Mesothelial cell of epicardium (in vitro differentiated cells): ENCODE data around the gene IQCN. TPM values are rescaled to one million over a fixed set of nuclear protein-coding genes. Genes with fewer than 3 reads are reported as not detected.

Experiments used
- DNase-seq, 2 experiments: peaks; one replicate each; pipeline ENCODE4 v3.0.0; 2021; ENCODE audit warnings: low spot score in 2 of 2; ENCODE audit not compliant: unreplicated experiment in 2 of 2
- H3K27ac Mint-ChIP-seq: 2 replicates; pipeline ENCODE4 v1.8.0; 2021; ENCODE audit warnings: mixed read lengths
- H3K27me3 Mint-ChIP-seq: 2 replicates; pipeline ENCODE4 v1.8.0; 2021; ENCODE audit warnings: low read depth, mixed read lengths
- H3K36me3 Mint-ChIP-seq: 2 replicates; pipeline ENCODE4 v1.8.0; 2021; ENCODE audit warnings: mixed read lengths
- H3K4me1 Mint-ChIP-seq: 2 replicates; pipeline ENCODE4 v1.8.0; 2021; ENCODE audit warnings: mixed read lengths
- H3K4me3 Mint-ChIP-seq: 2 replicates; pipeline ENCODE4 v1.8.0; 2021; ENCODE audit warnings: mild to moderate bottlenecking, moderate library complexity, mixed read lengths
- H3K9me3 Mint-ChIP-seq: 2 replicates; pipeline ENCODE4 v1.8.0; 2021; ENCODE audit warnings: mixed read lengths
- CTCF ChIP-seq: fragments of 200-600 bp; sonication (generic); IDR thresholded peaks from one replicate; pipeline ENCODE4 v1.5.0; 2021; ENCODE audit warnings: antibody characterized with exemption; ENCODE audit not compliant: unreplicated experiment
- total RNA-seq: library from RNA; stranded (reverse); gene quantifications from 3 replicates; pipeline ENCODE4 v1.2.1, GENCODE V29; 2021

The IQCN gene
- total RNA-seq, 1 donor from 2014 or later, result 17.1 TPM

- Mint-ChIP-seq H3K9me3 (no peaks in the 10 kb centered on the region), H3K27me3 (no peaks in the 10 kb centered on the region), H3K4me1 (peaks cover 36% of the 10 kb centered on the region), H3K27ac (peak overlapping the region; percentile 88), H3K36me3 (no peaks in the 10 kb centered on the region), H3K4me3 (no peak overlapping the region)
- no peak for DNase-seq
- TF ChIP-seq CTCF, result no peak
These were observed 20.2 kb upstream of the IQCN start for GRCh38 chr19:18294467-18294864.

- no peak for TF ChIP-seq CTCF
- no peaks in the 10 kb centered on the region for H3K9me3 Mint-ChIP-seq
- H3K36me3 Mint-ChIP-seq, result no peaks in the 10 kb centered on the region
- H3K27ac Mint-ChIP-seq, result peak overlapping the region; percentile 100
- H3K4me3 Mint-ChIP-seq, result peak overlapping the region; percentile 78
- H3K4me1 Mint-ChIP-seq, result peaks cover 37% of the 10 kb centered on the region
- no peaks in the 10 kb centered on the region for H3K27me3 Mint-ChIP-seq
- DNase-seq, result no peak
These were observed 19.6 kb upstream of the IQCN start for GRCh38 chr19:18293642-18294466.

- peaks cover 41% of the 10 kb centered on the region for H3K4me1 Mint-ChIP-seq
- no peaks in the 10 kb centered on the region for H3K36me3 Mint-ChIP-seq
- peak; percentile 75 to 87 for DNase-seq
- no peaks in the 10 kb centered on the region for H3K27me3 Mint-ChIP-seq
- no peaks in the 10 kb centered on the region for H3K9me3 Mint-ChIP-seq
- TF ChIP-seq CTCF, result no peak
- H3K27ac Mint-ChIP-seq, result peak overlapping the region; percentile 100
- H3K4me3 Mint-ChIP-seq, result peak overlapping the region; percentile 78
These were observed 18.8 kb upstream of the IQCN start for GRCh38 chr19:18292810-18293641.

- Mint-ChIP-seq H3K27ac (peak overlapping the region; percentile 100), H3K27me3 (no peaks in the 10 kb centered on the region), H3K36me3 (no peaks in the 10 kb centered on the region), H3K4me1 (peaks cover 46% of the 10 kb centered on the region), H3K4me3 (peak overlapping the region; percentile 78), H3K9me3 (no peaks in the 10 kb centered on the region)
- DNase-seq, result no peak
- no peak for TF ChIP-seq CTCF
These were observed 18.2 kb upstream of the IQCN start for GRCh38 chr19:18292462-18292809.

- H3K9me3 Mint-ChIP-seq, result no peaks in the 10 kb centered on the region
- H3K27ac Mint-ChIP-seq, result peak overlapping the region; percentile 100
- DNase-seq, result peak; percentile 78 to 87
- no peaks in the 10 kb centered on the region for H3K36me3 Mint-ChIP-seq
- H3K4me1 Mint-ChIP-seq, result peaks cover 52% of the 10 kb centered on the region
- no peak for TF ChIP-seq CTCF
- H3K27me3 Mint-ChIP-seq, result no peaks in the 10 kb centered on the region
- peak overlapping the region; percentile 78 for H3K4me3 Mint-ChIP-seq
These were observed 17.6 kb upstream of the IQCN start for GRCh38 chr19:18291590-18292461.
